GM04504 (cell line): ENCODE measurements around the gene TMBIM1.

Experiments used
- DNase-seq: peaks from one replicate; pipeline ENCODE4 v3.0.0-alpha.2; 2012; ENCODE audit warnings: low read depth

TMBIM1 gene

GRCh38 chr2:218257390-218257981 is 34.8 kb downstream of the TMBIM1 start:
- no peak for DNase-seq

GRCh38 chr2:218256612-218257350 is 35.5 kb downstream of the TMBIM1 start:
- DNase-seq, result no peak

- DNase-seq, result no peak
Observed at GRCh38 chr2:218255446-218255845, 36.9 kb downstream of the TMBIM1 start.

GRCh38 chr2:218253232-218253625 is 39.1 kb downstream of the TMBIM1 start:
- no peak for DNase-seq

GRCh38 chr2:218252509-218253231 is 39.6 kb downstream of the TMBIM1 start:
- no peak for DNase-seq

GRCh38 chr2:218249691-218250090 is 42.6 kb downstream of the TMBIM1 start:
- DNase-seq, result no peak

GRCh38 chr2:218245214-218245613 is 47.1 kb downstream of the TMBIM1 start:
- DNase-seq, result no peak

- DNase-seq, result no peak
Observed at GRCh38 chr2:218244665-218245064, 47.6 kb downstream of the TMBIM1 start.

GRCh38 chr2:218244204-218244603 is 48.1 kb downstream of the TMBIM1 start:
- no peak for DNase-seq

- no peak for DNase-seq
Observed at GRCh38 chr2:218238887-218239286, 53.4 kb downstream of the TMBIM1 start.

GRCh38 chr2:218236829-218237228 is 55.5 kb downstream of the TMBIM1 start:
- no peak for DNase-seq

- no peak for DNase-seq
Observed at GRCh38 chr2:218235017-218235416, 57.3 kb downstream of the TMBIM1 start.

- DNase-seq, result no peak
Observed at GRCh38 chr2:218234521-218234920, 57.8 kb downstream of the TMBIM1 start.

- DNase-seq, result no peak
Observed at GRCh38 chr2:218233543-218233942, 58.8 kb downstream of the TMBIM1 start.

- no peak for DNase-seq
Observed at GRCh38 chr2:218230882-218231281, 61.4 kb downstream of the TMBIM1 start.

GRCh38 chr2:218229851-218230250 is 62.5 kb downstream of the TMBIM1 start:
- DNase-seq, result no peak

- peak; percentile 54 for DNase-seq
Observed at GRCh38 chr2:218229239-218229638, 63.1 kb downstream of the TMBIM1 start.

GRCh38 chr2:218228366-218229090 is 63.8 kb downstream of the TMBIM1 start:
- no peak for DNase-seq

GRCh38 chr2:218226903-218227302 is 65.4 kb downstream of the TMBIM1 start:
- DNase-seq, result no peak
